Uterus (tissue), 4 donors: ENCODE data around the gene ATAD3B. TPM values are rescaled to one million over a fixed set of nuclear protein-coding genes. Genes with fewer than 3 reads are reported as not detected.
"Not testable (repeated sequence)": the region's sequence is repeated elsewhere in the genome, so short reads cannot be mapped to it uniquely, and the experiment has no call there.

Experiments used
- DNase-seq, 2 donors: peaks; one replicate each; pipeline ENCODE4 v3.0.0-alpha.2; 2019 to 2020
- H3K27ac ChIP-seq, 2 donors: fragments of 200-600 bp; sonication (generic); 1 replicate in 1 of 2; 2 replicates in 1 of 2; pipeline ENCODE4 v1.5.1; 2016 to 2018
- H3K27me3 ChIP-seq, 2 donors: fragments of 200-600 bp; sonication (generic); one replicate each; pipeline ENCODE4 v1.5.1; 2018 to 2019; ENCODE audit warnings: control low read depth in 1 of 2
- H3K36me3 ChIP-seq, 2 donors: fragments of 200-600 bp; sonication (generic); one replicate each; pipeline ENCODE4 v1.5.1; 2019; ENCODE audit warnings: control low read depth in 1 of 2
- H3K4me1 ChIP-seq, 2 donors: fragments of 200-600 bp; sonication (generic); one replicate each; pipeline ENCODE4 v1.5.1; 2018 to 2019; ENCODE audit warnings: control low read depth in 1 of 2
- H3K4me3 ChIP-seq, 2 donors: fragments of 200-600 bp; sonication (generic); 1 replicate in 1 of 2; 2 replicates in 1 of 2; pipeline ENCODE4 v1.5.1; 2018 to 2019; ENCODE audit warnings: mild to moderate bottlenecking in 1 of 2
- H3K9me3 ChIP-seq, 2 donors: fragments of 200-600 bp; sonication (generic); one replicate each; pipeline ENCODE4 v1.5.1; 2019; ENCODE audit warnings: control low read depth in 1 of 2
- CTCF ChIP-seq, 4 experiments: fragments of 200-600 bp in 2 of 4; fragments of 450-650 bp in 2 of 4; sonication (generic) in 2 of 4; IDR thresholded peaks; one replicate each; pipeline ENCODE4 v1.5.1; 2016 to 2019; ENCODE audit warnings: antibody characterized with exemption in 4 of 4, mild to moderate bottlenecking in 2 of 4, moderate library complexity in 1 of 4
- POLR2A ChIP-seq, 2 donors: fragments of 450-650 bp; IDR thresholded peaks; one replicate each; pipeline ENCODE4 v1.6.1; 2016; ENCODE audit warnings: antibody characterized with exemption in 2 of 2, mild to moderate bottlenecking in 1 of 2, moderate library complexity in 1 of 2
- intact Hi-C: fragments of 100-400 bp; cut with DNase I; formaldehyde crosslinking; loops from one replicate; pipeline ENCODE4 v1.15.1; 2023; ENCODE audit warnings: low total_unique reads
- total RNA-seq, 4 donors: library from RNA; depleted of rRNA in 3 of 4; stranded (reverse); fragments of >200 nt in 3 of 4; gene quantifications; one replicate each; pipeline versions ENCODE4 v1.1.0 to v1.2.4, GENCODE V29; 2014 to 2023
- donor health status: DM: yes; HTN: yes; CAD: no.

ATAD3B gene
- total RNA-seq, 4 donors from 2014 or later: 2.1 to 20.5 (median 17.8) TPM

- no peaks in the 10 kb centered on the region for H3K27me3 ChIP-seq
- no peak overlapping the region for H3K4me3 ChIP-seq
- no peak for TF ChIP-seq CTCF (IDR thresholded peaks at IDR 0.05)
- TF ChIP-seq POLR2A (IDR thresholded peaks at IDR 0.05): no peak
- no peak overlapping the region for H3K27ac ChIP-seq
- no peaks in the 10 kb centered on the region for H3K36me3 ChIP-seq
- H3K4me1 ChIP-seq: no peaks in the 10 kb centered on the region
- H3K9me3 ChIP-seq: no peaks in the 10 kb centered on the region
- intact Hi-C loops: no loop called here
- DNase-seq: no peak
Observed at GRCh38 chr1:1452882-1453281, 18.7 kb upstream of the ATAD3B start.

- H3K9me3 ChIP-seq, H3K4me1 ChIP-seq, H3K4me3 ChIP-seq, H3K36me3 ChIP-seq, H3K27me3 ChIP-seq, DNase-seq, intact Hi-C loops, H3K27ac ChIP-seq: not testable (repeated sequence)
Observed at GRCh38 chr1:1454286-1455056, 17.1 kb upstream of the ATAD3B start.

- DNase-seq: no peak
- H3K4me3 ChIP-seq: no peak overlapping the region
- H3K4me1 ChIP-seq: no peaks in the 10 kb centered on the region
- H3K9me3 ChIP-seq: no peaks in the 10 kb centered on the region
- TF ChIP-seq CTCF (IDR thresholded peaks at IDR 0.05): no peak
- no peak for TF ChIP-seq POLR2A (IDR thresholded peaks at IDR 0.05)
- H3K27me3 ChIP-seq: no peaks in the 10 kb centered on the region
- no peaks in the 10 kb centered on the region for H3K36me3 ChIP-seq
- intact Hi-C loops: no loop called here
- no peak overlapping the region for H3K27ac ChIP-seq
Observed at GRCh38 chr1:1455366-1455884, 16.1 kb upstream of the ATAD3B start.

GRCh38 chr1:1455934-1456333 lies 15.6 kb upstream of the ATAD3B start:
- intact Hi-C loops, H3K27me3 ChIP-seq, H3K9me3 ChIP-seq, H3K27ac ChIP-seq, H3K4me1 ChIP-seq, H3K36me3 ChIP-seq, DNase-seq, H3K4me3 ChIP-seq: not testable (repeated sequence)

- H3K9me3 ChIP-seq, H3K36me3 ChIP-seq, H3K4me3 ChIP-seq, DNase-seq, H3K27ac ChIP-seq, H3K4me1 ChIP-seq, intact Hi-C loops, H3K27me3 ChIP-seq: not testable (repeated sequence)
Observed at GRCh38 chr1:1456683-1457255, 14.8 kb upstream of the ATAD3B start.

- H3K9me3 ChIP-seq, H3K4me3 ChIP-seq, H3K36me3 ChIP-seq, DNase-seq, H3K27ac ChIP-seq, H3K4me1 ChIP-seq, intact Hi-C loops, H3K27me3 ChIP-seq: not testable (repeated sequence)
Observed at GRCh38 chr1:1459156-1459555, 12.4 kb upstream of the ATAD3B start.

- H3K36me3 ChIP-seq, intact Hi-C loops, H3K27me3 ChIP-seq, H3K9me3 ChIP-seq, H3K27ac ChIP-seq, DNase-seq, H3K4me1 ChIP-seq, H3K4me3 ChIP-seq: not testable (repeated sequence)
Observed at GRCh38 chr1:1459711-1460110, 11.9 kb upstream of the ATAD3B start.
